ENCODE measurements around the gene TPPP3.

TPPP3 gene

GRCh38 chr16:67403976-67404555 is 10.8 kb upstream of the TPPP3 start:
- no peak for DNase-seq

DNA sequence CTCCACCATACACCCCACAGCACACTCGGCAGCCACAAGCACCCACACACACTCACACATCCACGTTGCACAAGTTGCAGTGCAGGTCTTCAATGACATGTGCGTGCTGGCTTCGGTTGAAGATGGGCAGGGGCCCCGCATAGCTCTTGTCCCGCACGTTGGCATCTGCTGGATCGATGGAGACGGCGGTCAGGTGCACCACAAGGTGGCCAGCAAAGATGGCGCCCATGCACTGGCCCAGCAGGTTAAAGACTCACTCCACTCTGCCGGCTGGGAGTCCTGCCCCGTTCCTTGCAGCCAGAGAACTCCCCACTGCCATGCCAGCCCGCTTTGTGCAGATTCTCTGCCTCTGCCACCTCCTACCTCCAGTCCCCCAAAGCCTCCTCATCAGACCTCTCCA is 7.6 kb upstream of the TPPP3 start:
- DNase-seq, result no peak

DNA sequence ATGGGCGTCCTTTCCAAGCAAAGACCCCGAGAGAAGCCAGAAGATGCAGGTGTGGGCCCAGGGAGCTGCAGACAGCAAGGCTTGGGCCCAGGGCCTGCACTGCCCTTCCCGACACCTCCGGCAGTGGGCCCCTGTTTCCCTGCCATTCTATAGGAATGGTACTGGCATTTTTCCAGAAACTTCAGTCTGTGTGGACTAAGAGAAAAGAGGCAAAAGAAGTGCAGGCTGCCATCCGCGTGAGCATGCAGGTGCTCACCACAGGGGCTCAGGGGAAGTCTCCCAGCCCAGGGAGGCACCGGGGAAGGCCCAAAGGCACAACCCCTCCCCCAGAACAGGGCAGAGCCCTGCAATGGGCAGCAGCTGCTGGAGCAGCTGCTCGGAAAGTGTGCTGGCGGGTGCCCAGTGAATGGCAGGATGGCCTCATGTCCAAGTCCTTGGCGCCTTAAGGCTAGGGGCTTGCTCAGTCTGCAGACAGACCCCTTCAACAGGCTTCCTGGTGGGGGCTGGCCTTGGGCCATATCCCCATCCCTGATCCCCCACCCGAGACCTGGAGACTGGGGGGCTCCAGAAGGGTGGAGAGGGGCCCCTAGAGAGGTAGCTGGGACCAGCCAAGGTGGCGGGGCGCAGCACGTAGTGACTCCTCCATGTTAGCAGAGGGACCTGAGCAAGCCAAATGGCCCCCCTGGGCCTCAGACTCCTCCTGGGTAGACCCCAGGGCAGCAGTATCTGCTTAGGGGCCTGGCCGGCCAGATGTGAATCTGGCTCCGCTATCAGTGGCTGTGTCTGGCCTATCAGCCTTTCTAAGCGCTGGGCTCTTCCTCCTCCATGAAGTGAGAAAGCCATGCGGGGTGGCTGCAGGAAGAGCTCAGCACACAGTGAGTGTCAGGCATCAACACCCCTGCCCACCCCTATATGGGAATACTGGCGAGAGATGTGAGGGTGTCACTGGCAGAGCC is 6.7 kb upstream of the TPPP3 start:
- no peak for DNase-seq

- peak; percentile 78 for DNase-seq
Measured at GRCh38 chr16:67399218-67399733, 6.0 kb upstream of the TPPP3 start.

DNA sequence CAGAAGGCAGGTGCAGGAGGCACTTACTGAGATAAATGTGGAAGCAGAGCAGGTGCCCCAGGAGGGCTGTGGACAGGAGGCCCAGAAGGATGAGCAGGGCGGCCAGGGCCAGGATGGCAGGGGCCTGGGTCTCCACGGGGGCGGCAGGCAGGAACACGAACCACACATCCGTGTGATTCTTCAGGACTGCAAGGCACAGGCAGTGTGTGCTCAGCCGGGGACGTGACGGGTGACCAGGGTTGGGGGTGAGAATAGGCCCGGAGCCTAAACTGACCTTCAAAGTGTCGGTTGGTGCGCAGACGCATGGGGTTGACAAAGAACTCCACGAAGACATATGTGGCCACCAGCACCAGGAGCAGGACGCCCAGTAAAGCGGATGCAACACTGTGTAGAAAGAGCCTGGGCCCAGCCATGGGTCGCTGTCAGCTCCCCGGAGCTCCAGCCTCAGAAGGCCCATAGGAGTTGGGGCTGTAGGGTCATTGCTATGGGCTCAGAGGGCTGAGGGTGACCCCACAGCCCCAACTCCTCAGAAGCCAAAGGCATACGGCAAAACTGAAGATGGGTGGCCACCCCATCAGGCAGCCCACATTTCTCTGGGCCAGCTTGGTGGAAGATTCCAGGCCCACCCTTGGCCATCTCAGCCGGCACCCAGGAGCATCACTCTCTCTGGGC is 5.4 kb upstream of the TPPP3 start:
- no peak for DNase-seq

DNA sequence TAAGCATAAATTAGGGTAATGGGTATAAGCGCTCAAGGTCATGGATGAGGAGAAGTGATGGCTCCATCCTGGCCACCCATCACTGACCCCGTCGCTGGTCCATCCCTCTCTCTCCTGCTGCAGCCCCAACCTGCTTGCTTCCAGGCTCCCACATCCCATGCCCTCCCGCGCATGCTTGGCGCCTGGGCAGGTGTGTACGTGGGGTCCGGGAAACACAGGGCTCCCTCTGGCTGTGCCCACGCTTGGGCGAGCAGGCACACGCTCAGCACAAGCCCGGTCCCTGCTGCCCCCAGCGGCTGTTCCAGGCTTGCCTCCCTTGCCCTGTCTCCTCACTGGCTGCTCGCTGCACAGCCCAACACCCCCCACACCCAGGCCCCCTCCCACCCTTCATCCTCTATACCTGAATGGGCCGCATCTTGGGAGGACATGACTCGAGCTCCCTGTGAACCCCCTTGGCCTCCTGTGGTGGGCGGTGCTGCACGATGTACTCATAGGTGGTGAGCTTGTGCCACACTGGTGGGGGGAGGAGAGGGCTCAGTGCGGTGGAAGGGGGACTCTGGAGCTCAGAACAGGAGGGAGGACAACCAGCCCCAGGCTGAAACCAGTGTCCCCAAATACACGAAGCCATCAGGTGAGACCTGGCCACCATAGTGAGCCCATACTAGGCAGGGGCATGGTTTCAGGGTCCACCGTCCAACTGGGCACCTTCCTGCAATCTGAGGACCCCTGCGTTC is 4.7 kb upstream of the TPPP3 start:
- no peak for DNase-seq

DNA sequence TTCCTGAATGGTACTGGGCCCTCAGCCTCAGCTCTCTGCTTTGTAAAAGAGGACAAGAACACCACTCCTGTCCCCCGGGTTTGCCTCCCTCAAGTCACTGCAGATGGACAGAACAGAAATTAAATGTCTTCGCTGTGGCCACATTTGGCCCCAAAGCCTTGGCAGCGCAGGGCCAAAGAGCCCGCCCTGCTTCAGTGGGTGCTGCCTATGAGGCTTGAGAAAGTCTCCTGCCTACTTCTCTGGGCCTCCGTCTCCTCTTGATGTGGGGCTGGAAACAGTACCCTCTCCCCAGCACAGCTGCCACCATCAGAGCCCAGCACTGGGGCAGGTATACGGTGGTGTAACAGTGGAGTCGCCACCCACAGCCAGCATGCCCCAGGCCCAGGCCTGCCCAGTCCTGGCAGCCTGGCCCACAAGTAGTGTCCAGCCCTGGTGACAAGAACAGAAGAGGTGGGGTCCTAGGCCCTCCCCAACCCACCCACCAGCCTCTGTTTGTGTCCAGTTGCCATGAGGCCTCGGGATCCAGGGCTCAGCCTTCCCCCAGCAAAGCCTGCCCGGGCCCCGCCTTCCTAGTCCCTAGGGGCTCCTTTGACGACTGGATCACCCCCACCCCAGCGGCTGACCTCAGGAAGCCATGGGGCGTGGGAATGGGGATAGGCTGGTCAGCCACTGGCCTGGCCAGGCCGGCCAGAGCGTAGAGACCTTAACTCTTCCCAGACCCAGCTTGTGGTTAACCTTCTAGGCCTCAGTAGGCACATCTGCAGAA is 3.9 kb upstream of the TPPP3 start:
- no peak for DNase-seq

DNA sequence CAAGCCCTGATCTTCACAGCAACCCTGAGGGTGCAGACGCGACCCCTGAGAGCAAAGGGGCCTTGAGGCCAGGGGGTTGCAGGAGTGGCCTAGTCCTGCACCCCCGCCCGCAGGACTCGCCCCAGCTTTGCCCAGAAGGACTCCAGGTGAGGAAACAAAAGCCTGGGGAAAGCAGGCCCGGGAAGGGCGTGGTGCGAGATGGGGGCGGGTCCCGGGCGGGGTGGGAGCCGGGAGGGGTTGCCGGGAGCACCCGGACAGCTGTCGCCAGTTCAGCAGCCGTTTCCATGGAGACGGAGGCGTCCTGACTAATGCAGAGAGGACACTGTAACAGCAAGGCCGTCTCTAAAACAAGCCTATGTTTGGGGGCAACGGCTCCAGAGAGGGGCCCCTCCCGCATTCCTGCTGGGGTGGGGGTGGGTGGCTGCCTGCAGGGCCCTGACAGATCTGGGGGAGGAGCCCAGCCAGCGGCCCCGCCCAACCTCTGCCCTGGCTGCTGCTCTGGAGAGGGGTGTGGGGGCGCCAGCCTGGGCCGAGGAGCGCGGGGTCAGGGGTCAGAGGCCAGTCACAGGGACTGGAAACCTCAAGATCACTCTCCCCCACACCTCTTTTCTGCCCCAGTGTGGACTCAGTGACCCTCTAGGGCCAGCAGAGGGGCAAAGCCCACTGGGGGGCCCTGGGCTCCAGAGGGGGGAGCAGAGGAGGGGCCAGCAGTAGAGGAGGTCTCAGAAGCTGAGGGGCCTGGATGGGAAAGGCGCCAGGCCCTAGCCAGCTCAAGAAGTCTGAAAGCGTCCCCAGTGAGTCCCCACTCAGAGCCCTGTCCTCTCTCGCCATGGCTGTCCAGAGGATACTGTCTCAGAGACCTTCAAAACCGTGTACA is 3.1 kb upstream of the TPPP3 start:
- DNase-seq, result no peak

GRCh38 chr16:67395458-67396158 is 2.3 kb upstream of the TPPP3 start:
- no peak for DNase-seq

DNA sequence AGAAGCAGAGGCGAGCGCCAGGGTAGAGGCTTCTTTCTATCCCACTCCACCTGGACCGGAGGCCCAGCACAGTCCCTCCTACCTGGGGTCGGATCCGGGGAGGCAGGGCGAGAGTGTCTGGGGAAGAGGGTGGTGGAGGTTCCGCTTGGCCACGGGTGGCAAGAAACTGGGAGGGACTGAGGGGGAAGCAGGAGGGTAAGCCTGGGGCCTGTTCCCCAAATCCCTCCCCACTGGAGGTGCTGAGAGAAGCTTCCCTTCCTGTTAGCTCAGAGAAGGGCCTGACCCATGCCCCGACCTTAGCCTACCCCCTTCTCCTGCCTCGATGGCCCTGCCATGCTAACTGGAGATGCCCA is 1.8 kb upstream of the TPPP3 start:
- no peak for DNase-seq

DNA sequence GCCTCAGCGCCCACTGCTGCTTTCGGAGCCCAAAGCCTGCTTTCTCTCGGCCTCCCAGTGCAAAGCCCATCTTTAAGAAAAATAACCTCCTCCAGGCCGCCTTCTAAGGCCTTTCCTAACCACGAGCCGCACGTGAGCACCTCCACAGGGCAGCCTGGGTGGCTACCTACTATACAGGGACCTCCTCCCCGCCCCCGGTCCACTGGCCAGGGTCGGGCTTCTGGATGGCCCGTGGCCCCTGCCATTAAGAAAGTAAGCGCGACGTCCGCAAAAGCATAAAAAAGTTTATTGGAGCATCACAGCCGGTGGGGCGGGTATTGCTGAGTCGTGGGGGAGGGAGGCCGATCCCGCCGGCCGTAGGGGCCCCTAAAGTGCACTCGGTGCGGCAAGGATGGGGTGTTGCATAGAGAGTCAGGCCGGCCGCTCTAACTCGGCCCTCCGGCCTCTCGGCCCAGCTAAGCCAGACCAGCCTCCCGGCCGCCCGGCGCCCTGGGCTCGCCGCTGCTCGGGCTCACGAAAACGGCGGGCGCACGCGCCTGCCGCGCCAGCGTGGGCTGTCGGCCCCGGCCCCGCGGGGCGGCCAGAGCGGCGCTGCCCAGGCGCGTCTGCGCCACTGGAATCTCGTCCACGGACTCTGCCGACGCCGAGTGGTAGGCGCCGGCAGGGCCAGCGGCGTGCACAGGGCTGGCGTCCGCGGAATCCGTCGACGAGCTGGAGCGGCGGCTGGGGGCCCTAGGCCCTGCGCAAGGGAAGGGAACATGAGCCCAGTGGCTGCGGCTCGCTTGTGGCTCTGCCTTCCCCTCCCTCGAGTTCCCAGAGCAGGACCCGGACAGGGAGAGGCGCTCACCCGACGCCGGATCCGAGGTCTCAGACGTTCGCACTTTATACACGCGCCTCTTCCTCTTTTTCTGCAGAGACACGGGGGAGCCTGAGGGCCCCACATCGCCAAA is 1.1 kb upstream of the TPPP3 start:
- no peak for DNase-seq

- DNase-seq, result no peak
Measured at GRCh38 chr16:67393788-67394154, 473 bp upstream of the TPPP3 start.

- DNase-seq, result peak; percentile 47
Measured at GRCh38 chr16:67392301-67393059, 818 bp downstream of the TPPP3 start.

- peak; percentile 57 for DNase-seq
Measured at GRCh38 chr16:67391424-67392300, 1.6 kb downstream of the TPPP3 start.

DNA sequence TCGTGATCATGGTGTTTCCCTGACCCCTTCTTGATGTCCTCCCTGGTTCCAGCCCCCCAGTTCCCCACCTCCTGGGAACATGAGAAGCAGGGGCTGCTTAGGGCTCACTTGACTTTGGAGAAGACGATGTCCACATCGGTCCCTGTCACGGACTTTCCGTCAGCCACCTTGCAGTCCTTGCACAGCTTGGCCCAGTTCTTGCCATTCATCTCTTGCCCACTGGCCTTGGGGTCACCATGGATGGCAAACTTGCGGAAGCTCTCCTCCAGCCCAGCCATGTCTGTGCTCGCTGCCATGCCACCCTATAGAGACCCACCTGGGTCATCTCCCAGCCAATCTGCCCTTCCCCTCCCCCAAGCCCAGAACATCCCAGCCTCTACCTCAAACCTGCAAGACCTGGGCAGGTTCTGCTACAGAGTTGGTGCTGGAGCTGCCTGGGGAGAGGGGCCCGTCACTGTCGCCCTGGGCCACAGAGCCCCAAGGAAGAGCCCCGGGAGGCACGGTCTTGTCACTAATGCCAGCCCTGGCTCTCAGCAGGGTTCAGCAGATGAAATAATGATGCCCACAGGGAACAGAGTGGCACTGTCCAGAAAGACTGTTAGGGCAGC is 2.4 kb downstream of the TPPP3 start:
- peak; percentile 42 for DNase-seq

DNA sequence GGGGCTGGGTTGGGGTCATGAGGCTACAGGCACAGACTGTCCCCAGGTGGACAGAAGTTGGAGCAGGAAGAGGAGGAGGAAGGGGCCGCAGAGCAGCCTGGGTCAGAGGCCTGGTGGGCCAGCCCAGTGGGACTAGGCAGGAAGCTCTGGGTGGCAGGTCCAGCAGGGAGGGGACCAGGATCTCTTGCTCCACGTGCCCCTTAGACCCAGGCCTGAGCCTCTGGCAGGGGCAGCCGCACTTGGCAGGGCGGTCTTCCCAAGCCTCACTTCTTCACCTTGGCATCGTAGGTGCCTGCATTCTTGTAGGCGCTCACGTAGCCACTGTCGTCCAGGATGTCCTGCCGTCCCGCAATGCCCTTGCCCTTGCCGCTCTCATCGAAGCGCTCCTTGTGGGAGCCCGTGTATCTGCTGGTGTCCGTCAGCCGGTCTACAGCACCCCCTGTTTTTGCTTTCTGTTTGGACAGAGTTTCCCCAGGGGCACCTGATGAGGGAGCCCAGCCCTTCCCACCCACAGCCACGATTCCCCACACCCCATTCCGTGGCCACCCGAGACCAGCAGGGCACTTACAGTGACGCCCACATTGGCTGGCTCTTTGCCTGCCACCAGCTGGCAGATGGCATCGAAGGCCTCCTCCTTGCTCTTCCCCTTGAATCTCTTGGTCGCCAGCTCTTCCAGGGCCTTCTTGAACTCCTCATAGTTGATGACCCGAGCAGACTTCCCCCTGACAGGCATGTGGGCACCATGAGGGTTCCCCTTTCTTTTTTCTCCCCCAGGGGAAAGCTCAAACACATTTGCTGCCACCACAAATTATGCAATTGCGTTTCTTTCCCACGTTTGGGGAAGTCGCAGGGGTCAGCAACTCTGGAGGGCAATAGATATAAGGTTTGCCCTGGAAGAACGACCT is 3.1 kb downstream of the TPPP3 start:
- DNase-seq, result peak; percentile 50

Data from activated effector memory CD4-positive, alpha-beta T cell treated with anti-CD3 and anti-CD28 coated beads, Interleukin-2, amount 50 U/mL, for 16 hours (primary cell).